HCT116 (cell line): ENCODE data around the gene CSNK1D.

Source experiments
- JUND ChIP-seq: IDR thresholded peaks from 2 replicates; pipeline ENCODE4 v1.6.1; 2012
- POLR2A ChIP-seq: IDR thresholded peaks from 2 replicates; pipeline ENCODE4 v1.7.0; 2011; ENCODE audit warnings: borderline replicate concordance; ENCODE audit not compliant: insufficient read depth, insufficient read length; ENCODE audit errors: extremely low read depth
- YY1 ChIP-seq: IDR thresholded peaks from 2 replicates; pipeline ENCODE4 v1.6.1; 2011; ENCODE audit warnings: low read length, low read depth, moderate library complexity, mild to moderate bottlenecking; ENCODE audit not compliant: insufficient replicate concordance; ENCODE audit errors: extremely low read depth
- TF ChIP-seq, protein P1 (sequence below), 3 experiments: fragments of 200-600 bp in 1 of 3; sonication (generic) in 1 of 3; IDR thresholded peaks in 2 of 3; conservative IDR thresholded peaks in 1 of 3; 2 replicates each; pipeline ENCODE4 v1.5.1; 2012 to 2017; ENCODE audit warnings: low read depth in 2 of 3, low read length in 2 of 3, antibody characterized with exemption in 1 of 3, borderline replicate concordance in 1 of 3, control low read depth in 1 of 3, mild to moderate bottlenecking in 1 of 3, mixed read lengths in 1 of 3, mixed run types in 1 of 3, moderate library complexity in 1 of 3; ENCODE audit not compliant: insufficient read depth in 1 of 3
- TF ChIP-seq, protein P2 (sequence below): IDR thresholded peaks from 2 replicates; pipeline ENCODE4 v1.6.1; 2012; ENCODE audit warnings: low read depth

DNA sequence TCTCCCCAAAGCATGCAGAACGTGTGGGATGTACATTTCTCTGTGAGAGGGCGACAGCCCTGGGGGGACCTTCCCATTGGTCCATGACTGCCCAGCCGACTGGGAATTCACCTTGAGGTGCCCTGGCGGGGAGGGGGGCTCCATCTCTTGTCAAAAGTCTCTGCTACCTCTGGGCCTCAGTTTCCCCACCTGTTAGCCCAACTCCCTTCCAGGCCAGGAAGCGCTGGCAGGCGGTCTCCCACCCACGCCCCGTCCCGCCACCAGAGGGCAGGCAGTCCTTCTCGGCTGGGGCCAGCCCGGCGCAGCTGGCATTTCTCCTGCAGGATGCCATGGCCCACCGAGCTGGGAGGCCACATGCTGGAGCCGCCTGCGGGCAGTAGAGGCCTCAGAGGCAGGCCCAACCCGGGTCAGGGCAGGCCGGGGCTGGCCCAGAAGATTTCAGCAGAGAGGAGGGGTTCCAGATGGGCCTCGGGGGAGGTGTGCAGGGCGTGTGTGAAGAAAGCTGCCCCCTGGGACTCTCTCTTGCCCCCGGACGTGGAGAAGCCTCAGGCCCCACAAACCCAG is 27.3 kb upstream of the CSNK1D start:
- TF ChIP-seq, protein P1, sequence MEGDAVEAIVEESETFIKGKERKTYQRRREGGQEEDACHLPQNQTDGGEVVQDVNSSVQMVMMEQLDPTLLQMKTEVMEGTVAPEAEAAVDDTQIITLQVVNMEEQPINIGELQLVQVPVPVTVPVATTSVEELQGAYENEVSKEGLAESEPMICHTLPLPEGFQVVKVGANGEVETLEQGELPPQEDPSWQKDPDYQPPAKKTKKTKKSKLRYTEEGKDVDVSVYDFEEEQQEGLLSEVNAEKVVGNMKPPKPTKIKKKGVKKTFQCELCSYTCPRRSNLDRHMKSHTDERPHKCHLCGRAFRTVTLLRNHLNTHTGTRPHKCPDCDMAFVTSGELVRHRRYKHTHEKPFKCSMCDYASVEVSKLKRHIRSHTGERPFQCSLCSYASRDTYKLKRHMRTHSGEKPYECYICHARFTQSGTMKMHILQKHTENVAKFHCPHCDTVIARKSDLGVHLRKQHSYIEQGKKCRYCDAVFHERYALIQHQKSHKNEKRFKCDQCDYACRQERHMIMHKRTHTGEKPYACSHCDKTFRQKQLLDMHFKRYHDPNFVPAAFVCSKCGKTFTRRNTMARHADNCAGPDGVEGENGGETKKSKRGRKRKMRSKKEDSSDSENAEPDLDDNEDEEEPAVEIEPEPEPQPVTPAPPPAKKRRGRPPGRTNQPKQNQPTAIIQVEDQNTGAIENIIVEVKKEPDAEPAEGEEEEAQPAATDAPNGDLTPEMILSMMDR (IDR thresholded peaks at IDR 0.05 in 2 of 3, conservative IDR thresholded peaks at IDR 0.05 in 1 of 3; ENCODE audit: borderline replicate concordance in 1 of 3, insufficient read depth in 1 of 3, low read depth in 2 of 3, low read length in 2 of 3), result peak in 2 of 3 experiments; percentile 93 to 96; a peak in 5 of 6 replicates
- no peak for TF ChIP-seq JUND
- no peak for TF ChIP-seq YY1
- TF ChIP-seq, protein P2, sequence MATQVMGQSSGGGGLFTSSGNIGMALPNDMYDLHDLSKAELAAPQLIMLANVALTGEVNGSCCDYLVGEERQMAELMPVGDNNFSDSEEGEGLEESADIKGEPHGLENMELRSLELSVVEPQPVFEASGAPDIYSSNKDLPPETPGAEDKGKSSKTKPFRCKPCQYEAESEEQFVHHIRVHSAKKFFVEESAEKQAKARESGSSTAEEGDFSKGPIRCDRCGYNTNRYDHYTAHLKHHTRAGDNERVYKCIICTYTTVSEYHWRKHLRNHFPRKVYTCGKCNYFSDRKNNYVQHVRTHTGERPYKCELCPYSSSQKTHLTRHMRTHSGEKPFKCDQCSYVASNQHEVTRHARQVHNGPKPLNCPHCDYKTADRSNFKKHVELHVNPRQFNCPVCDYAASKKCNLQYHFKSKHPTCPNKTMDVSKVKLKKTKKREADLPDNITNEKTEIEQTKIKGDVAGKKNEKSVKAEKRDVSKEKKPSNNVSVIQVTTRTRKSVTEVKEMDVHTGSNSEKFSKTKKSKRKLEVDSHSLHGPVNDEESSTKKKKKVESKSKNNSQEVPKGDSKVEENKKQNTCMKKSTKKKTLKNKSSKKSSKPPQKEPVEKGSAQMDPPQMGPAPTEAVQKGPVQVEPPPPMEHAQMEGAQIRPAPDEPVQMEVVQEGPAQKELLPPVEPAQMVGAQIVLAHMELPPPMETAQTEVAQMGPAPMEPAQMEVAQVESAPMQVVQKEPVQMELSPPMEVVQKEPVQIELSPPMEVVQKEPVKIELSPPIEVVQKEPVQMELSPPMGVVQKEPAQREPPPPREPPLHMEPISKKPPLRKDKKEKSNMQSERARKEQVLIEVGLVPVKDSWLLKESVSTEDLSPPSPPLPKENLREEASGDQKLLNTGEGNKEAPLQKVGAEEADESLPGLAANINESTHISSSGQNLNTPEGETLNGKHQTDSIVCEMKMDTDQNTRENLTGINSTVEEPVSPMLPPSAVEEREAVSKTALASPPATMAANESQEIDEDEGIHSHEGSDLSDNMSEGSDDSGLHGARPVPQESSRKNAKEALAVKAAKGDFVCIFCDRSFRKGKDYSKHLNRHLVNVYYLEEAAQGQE, result no peak
- TF ChIP-seq POLR2A, result no peak
